Heart left ventricle (tissue), 13 donors: ENCODE data around the gene MGLL.

Experiments used
- POLR2A ChIP-seq, 2 donors: fragments of 450-650 bp; IDR thresholded peaks; one replicate each; pipeline ENCODE4 v1.6.1; 2017; ENCODE audit warnings: antibody characterized with exemption in 2 of 2, mild to moderate bottlenecking in 2 of 2, moderate library complexity in 2 of 2
- TF ChIP-seq, protein P1 (sequence below), 12 donors: fragments of 200-600 bp; sonication (generic) in 4 of 12; IDR thresholded peaks; one replicate each; pipeline versions ENCODE4 v1.5.0 to v1.8.0; 2018 to 2022; ENCODE audit warnings: antibody characterized with exemption in 12 of 12, mild to moderate bottlenecking in 5 of 12
- donor health status: ischemic (EF 13 %, LVEDD 7.1; RV severe dilation, severe dysfunction).
- donor health status: DM: no; HTN: yes; CAD: no.
- donor health status: DM: no; HTN: no; CAD: no.
- donor health status: ischemic (EF 25% LVEDD 6.9; RV normal size, moderate dysfunction).
- donor health status: ischemic (EF 25% LVEDD 5.7; RV mildly dilated, moderate dysfunction).
- donor health status: ischemic (EF 35%, LVEDD 5.7; RV mildly dilated, moderate dysfunction).
- donor health status: nonischemic (EF 11% LVEDD 7.7; RV severe dilation, severe dysfunction).
- donor health status: DM: yes; HTN: yes; CAD: no.
- donor health status: PGD.
- donor health status: ischemic (EF 29% LVEDD 5.4; RV normal size, mild dysfunction).
- donor health status: nonischemic (EF 23%, LVEDD 6.1; RV moderate dilation, normal function).

- TF ChIP-seq, protein P1, sequence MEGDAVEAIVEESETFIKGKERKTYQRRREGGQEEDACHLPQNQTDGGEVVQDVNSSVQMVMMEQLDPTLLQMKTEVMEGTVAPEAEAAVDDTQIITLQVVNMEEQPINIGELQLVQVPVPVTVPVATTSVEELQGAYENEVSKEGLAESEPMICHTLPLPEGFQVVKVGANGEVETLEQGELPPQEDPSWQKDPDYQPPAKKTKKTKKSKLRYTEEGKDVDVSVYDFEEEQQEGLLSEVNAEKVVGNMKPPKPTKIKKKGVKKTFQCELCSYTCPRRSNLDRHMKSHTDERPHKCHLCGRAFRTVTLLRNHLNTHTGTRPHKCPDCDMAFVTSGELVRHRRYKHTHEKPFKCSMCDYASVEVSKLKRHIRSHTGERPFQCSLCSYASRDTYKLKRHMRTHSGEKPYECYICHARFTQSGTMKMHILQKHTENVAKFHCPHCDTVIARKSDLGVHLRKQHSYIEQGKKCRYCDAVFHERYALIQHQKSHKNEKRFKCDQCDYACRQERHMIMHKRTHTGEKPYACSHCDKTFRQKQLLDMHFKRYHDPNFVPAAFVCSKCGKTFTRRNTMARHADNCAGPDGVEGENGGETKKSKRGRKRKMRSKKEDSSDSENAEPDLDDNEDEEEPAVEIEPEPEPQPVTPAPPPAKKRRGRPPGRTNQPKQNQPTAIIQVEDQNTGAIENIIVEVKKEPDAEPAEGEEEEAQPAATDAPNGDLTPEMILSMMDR (IDR thresholded peaks at IDR 0.05) = no peak
- no peak for TF ChIP-seq POLR2A (IDR thresholded peaks at IDR 0.05)
Measured at GRCh38 chr3:127732879-127733350, 89.4 kb downstream of the MGLL start.
